Central memory CD8-positive, alpha-beta T cell (primary cell): Measurements from ENCODE around the gene SGO2.
"Not testable (repeated sequence)": the region's sequence is repeated elsewhere in the genome, so short reads cannot be mapped to it uniquely, and the experiment has no call there.

Experiments used
- ATAC-seq: fragments of 150-1000 bp; cut with Tn5 transposase; replicated peaks from 2 replicates; pipeline ENCODE4 v1.10.0; 2022; ENCODE audit warnings: mild to moderate bottlenecking, moderate FRiP score, moderate number of reproducible peaks; ENCODE audit not compliant: poor library complexity, severe bottlenecking; ENCODE audit errors: extremely low read depth
- DNase-seq, 2 donors: peaks; one replicate each; pipeline ENCODE4 v3.0.0; 2021; ENCODE audit warnings: low spot score in 2 of 2
- H3K27ac Mint-ChIP-seq: one replicate; pipeline ENCODE4 v1.8.0; 2022; ENCODE audit warnings: low read depth, mild to moderate bottlenecking, moderate library complexity, mixed read lengths
- H3K27me3 Mint-ChIP-seq: one replicate; pipeline ENCODE4 v1.8.0; 2022; ENCODE audit warnings: mixed read lengths
- H3K36me3 Mint-ChIP-seq: one replicate; pipeline ENCODE4 v1.8.0; 2022; ENCODE audit warnings: mild to moderate bottlenecking, moderate library complexity, mixed read lengths; ENCODE audit not compliant: insufficient read depth
- H3K4me1 Mint-ChIP-seq: one replicate; pipeline ENCODE4 v1.8.0; 2022; ENCODE audit warnings: mixed read lengths
- H3K4me3 Mint-ChIP-seq: one replicate; pipeline ENCODE4 v1.8.0; 2022; ENCODE audit warnings: mild to moderate bottlenecking, moderate library complexity, mixed read lengths
- H3K9me3 Mint-ChIP-seq: one replicate; pipeline ENCODE4 v1.8.0; 2022; ENCODE audit warnings: mixed read lengths

Gene SGO2

DNA sequence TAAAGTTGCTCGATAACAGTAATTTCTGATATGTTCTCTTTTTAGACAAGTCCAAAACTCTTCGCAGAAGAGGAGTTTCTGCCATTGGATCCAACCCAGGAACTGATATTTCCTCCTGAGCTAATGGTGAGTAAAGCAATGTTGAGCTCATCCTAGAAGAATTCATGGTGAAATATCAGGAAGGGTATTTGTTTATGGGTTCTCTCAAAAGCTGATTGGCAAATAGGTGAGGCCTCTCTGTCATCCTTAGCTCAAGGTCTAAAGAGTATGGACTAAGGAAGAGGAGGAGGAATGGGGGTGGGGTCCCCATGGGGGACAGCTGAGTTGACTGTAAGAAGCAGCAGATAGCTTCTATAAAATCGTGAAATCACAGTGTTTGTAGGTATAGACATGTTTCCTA, 78.0 kb downstream of the SGO2 start:
- Mint-ChIP-seq H3K4me1 (no peaks in the 10 kb centered on the region), H3K9me3 (no peaks in the 10 kb centered on the region), H3K27ac (no peak overlapping the region), H3K36me3 (no peaks in the 10 kb centered on the region), H3K27me3 (peaks cover 34% of the 10 kb centered on the region), H3K4me3 (no peak overlapping the region)
- no peak for ATAC-seq
- no peak for DNase-seq

GRCh38 chr2:200604571-200605255, 78.7 kb downstream of the SGO2 start:
- Mint-ChIP-seq H3K36me3 (no peaks in the 10 kb centered on the region), H3K27me3 (peaks cover 29% of the 10 kb centered on the region), H3K4me3 (no peak overlapping the region), H3K4me1 (no peaks in the 10 kb centered on the region), H3K27ac (no peak overlapping the region), H3K9me3 (no peaks in the 10 kb centered on the region)
- ATAC-seq (no peak), DNase-seq (no peak)

DNA sequence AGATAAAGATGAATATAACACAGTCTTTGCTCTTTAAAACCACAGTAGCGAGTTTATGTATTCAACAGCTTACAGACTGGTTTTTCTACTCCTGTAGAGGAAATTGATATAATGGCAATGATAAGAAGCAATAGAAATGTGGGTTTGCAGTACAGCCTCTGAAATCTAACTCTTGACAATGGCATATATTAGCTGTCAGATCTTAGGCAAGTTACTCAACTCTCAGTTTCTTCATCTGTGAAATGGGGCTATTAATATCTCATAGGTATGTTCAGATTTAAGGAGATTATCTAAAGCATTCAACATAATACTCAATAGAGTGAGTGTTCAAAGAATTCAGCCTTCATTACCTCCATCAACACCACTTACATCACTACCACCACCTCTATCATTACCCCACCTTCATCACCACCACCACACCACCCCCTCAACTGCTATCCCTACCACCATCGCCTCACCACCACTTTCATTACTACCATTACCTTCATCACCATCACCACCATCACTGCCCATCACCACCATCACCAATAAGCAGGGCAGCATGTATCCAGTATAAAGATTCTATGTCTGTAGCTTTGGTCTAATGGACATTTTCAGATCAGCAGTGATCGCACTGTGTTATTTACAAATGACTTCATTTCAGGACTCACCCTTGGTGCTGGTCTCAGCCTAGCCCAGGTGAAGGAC, 82.5 kb downstream of the SGO2 start:
- no peaks in the 10 kb centered on the region for H3K9me3 Mint-ChIP-seq
- DNase-seq (no peak), ATAC-seq (no peak)
- H3K36me3 Mint-ChIP-seq, result no peaks in the 10 kb centered on the region
- no peaks in the 10 kb centered on the region for H3K4me1 Mint-ChIP-seq
- no peak overlapping the region for H3K27ac Mint-ChIP-seq
- no peak overlapping the region for H3K4me3 Mint-ChIP-seq
- peaks cover 39% of the 10 kb centered on the region for H3K27me3 Mint-ChIP-seq

- no peaks in the 10 kb centered on the region for H3K4me1 Mint-ChIP-seq
- no peak overlapping the region for H3K4me3 Mint-ChIP-seq
- H3K27ac Mint-ChIP-seq, result no peak overlapping the region
- H3K27me3 Mint-ChIP-seq, result peaks cover 46% of the 10 kb centered on the region
- DNase-seq (no peak), ATAC-seq (no peak)
- no peaks in the 10 kb centered on the region for H3K9me3 Mint-ChIP-seq
- no peaks in the 10 kb centered on the region for H3K36me3 Mint-ChIP-seq
Observed at GRCh38 chr2:200609028-200609614, 83.1 kb downstream of the SGO2 start.

GRCh38 chr2:200610217-200610616, 84.2 kb downstream of the SGO2 start:
- not testable (repeated sequence) for ATAC-seq, H3K4me3 Mint-ChIP-seq, H3K27ac Mint-ChIP-seq, H3K36me3 Mint-ChIP-seq, DNase-seq, H3K9me3 Mint-ChIP-seq, H3K4me1 Mint-ChIP-seq
- H3K27me3 Mint-ChIP-seq, result peaks cover 57% of the 10 kb centered on the region

GRCh38 chr2:200613692-200614091, 87.7 kb downstream of the SGO2 start:
- Mint-ChIP-seq H3K27me3 (peaks cover 62% of the 10 kb centered on the region), H3K4me3 (no peak overlapping the region), H3K4me1 (no peaks in the 10 kb centered on the region), H3K9me3 (no peaks in the 10 kb centered on the region), H3K36me3 (no peaks in the 10 kb centered on the region), H3K27ac (no peak overlapping the region)
- DNase-seq, result no peak
- no peak for ATAC-seq

- no peak for ATAC-seq
- no peak for DNase-seq
- Mint-ChIP-seq H3K27me3 (peaks cover 62% of the 10 kb centered on the region), H3K9me3 (no peaks in the 10 kb centered on the region), H3K27ac (no peak overlapping the region), H3K4me1 (no peaks in the 10 kb centered on the region), H3K36me3 (no peaks in the 10 kb centered on the region), H3K4me3 (no peak overlapping the region)
Observed at GRCh38 chr2:200614249-200614648, 88.2 kb downstream of the SGO2 start.

- H3K27me3 Mint-ChIP-seq, result peaks cover 62% of the 10 kb centered on the region
- ATAC-seq (no peak), DNase-seq (no peak)
- no peaks in the 10 kb centered on the region for H3K36me3 Mint-ChIP-seq
- no peak overlapping the region for H3K27ac Mint-ChIP-seq
- no peak overlapping the region for H3K4me3 Mint-ChIP-seq
- H3K4me1 Mint-ChIP-seq, result no peaks in the 10 kb centered on the region
- H3K9me3 Mint-ChIP-seq, result no peaks in the 10 kb centered on the region
Observed at GRCh38 chr2:200615247-200615646, 89.2 kb downstream of the SGO2 start.

DNA sequence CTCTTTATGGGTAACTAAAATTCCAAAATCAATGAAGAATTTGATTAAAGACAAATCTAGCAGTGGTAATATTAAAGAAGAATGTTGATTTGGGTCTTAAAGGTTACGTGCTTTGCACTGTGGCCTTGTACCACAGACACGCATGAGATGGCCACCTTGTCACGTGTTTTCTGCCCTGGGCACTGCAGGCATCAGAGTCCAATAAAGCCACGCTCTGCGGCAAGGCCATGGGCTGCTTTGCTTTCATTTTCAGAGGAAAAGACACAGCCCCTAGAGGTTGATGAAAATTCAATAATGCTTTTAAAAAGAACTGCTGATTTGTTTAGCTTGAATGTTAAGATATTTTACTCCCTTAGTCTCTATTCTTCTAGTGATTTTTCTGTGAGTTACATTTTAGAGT, 90.2 kb downstream of the SGO2 start:
- Mint-ChIP-seq H3K4me3 (no peak overlapping the region), H3K9me3 (no peaks in the 10 kb centered on the region), H3K27me3 (peaks cover 58% of the 10 kb centered on the region), H3K36me3 (no peaks in the 10 kb centered on the region), H3K4me1 (no peaks in the 10 kb centered on the region), H3K27ac (no peak overlapping the region)
- ATAC-seq, result no peak
- no peak for DNase-seq

DNA sequence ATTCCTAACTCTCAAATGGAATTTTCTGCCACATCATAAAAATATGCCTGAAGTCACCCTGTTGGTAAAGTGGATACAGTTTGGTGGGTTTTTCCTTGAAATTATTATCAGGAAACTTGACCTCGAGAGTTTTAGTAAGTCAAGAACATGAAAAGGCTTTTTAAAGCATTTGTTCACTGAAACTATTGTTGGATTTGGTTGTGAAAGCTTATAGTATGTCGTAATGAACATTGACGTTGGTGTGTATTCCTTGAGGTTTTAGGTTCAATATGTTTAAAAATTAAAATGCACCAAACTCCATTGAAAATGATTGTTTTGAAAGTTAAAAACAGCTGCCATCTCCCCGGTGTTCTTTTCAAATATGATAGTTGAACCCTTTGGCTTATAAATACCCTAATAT, 90.6 kb downstream of the SGO2 start:
- no peak for ATAC-seq
- no peaks in the 10 kb centered on the region for H3K4me1 Mint-ChIP-seq
- H3K9me3 Mint-ChIP-seq, result no peaks in the 10 kb centered on the region
- peaks cover 53% of the 10 kb centered on the region for H3K27me3 Mint-ChIP-seq
- no peak overlapping the region for H3K27ac Mint-ChIP-seq
- no peak overlapping the region for H3K4me3 Mint-ChIP-seq
- no peaks in the 10 kb centered on the region for H3K36me3 Mint-ChIP-seq
- no peak for DNase-seq

DNA sequence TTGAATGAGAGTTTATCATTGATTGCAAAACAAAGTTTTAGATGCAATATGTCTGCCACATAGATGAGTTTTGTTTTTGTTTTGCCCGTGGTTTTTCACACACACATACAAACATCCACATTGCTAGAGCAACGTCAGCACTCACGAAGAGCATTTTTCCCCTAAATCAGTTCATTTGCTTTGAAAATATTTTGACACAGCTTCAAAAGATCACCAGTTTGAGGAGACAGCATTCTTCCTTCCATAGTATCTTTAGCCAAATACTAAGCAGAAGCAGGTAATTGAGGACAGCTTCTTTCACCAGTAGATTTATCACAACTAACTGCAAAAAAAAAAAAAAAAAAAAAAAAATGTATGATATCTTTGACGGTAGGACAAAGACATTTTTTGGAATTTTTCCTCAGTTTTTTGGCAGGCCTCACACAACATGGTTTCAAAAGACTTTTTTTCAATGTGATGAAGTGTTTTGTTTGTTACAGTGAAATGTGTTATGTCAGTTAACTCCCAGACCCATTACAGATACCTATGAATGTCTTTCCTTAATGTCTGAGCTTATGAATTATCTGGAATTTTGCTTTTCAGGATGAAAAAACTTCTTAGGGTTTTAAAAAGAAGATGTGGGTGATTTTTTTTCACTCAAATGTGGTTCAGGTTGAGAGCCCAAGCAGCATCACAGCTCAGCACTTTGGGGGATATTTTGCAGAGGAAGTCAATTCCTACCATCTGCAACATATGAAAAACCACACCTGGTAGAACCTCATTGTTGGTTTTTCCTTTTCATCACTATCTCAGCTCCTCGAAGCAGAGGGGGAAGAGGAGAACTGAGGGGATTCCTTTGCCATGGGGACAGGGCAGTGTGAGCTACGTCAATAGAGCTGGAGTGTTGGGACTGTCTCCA, 91.4 kb downstream of the SGO2 start:
- no peak for ATAC-seq
- Mint-ChIP-seq H3K27ac (no peak overlapping the region), H3K9me3 (no peaks in the 10 kb centered on the region), H3K4me1 (no peaks in the 10 kb centered on the region), H3K4me3 (no peak overlapping the region), H3K36me3 (no peaks in the 10 kb centered on the region), H3K27me3 (peaks cover 46% of the 10 kb centered on the region)
- DNase-seq, result no peak

- ATAC-seq (no peak), DNase-seq (no peak)
- Mint-ChIP-seq H3K27ac (no peak overlapping the region), H3K4me3 (no peak overlapping the region), H3K9me3 (no peaks in the 10 kb centered on the region), H3K27me3 (peaks cover 39% of the 10 kb centered on the region), H3K36me3 (no peaks in the 10 kb centered on the region), H3K4me1 (no peaks in the 10 kb centered on the region)
Observed at GRCh38 chr2:200618054-200618419, 92.0 kb downstream of the SGO2 start.
